ENCODE data around the gene GCN1. TPM values are rescaled to one million over a fixed set of nuclear protein-coding genes. Genes with fewer than 3 reads are reported as not detected.

Gene GCN1
- total RNA-seq, 4 donors from 2014 or later: 36.4 to 56.7 (median 41.6) TPM

DNA sequence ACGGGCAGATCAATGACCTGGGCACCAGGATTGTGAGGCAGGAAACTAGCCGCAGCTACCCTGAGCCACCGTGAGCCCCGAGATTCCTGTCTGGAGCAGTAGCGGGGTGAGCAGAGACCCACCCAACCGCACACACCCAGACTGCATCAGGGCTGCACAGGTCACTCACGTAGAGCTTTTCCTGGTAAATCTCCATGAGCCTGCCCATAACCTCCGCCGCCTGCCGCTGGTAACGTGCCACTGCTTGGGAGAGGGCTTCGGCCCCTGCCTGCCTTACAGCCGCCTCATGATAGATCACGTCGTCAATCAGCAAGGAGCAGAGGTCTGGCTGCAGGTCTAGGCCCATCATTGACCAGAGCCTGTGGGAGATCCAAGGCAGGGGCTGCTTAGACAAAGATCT, 39.4 kb downstream of the GCN1 start:
- TF ChIP-seq, protein P1, sequence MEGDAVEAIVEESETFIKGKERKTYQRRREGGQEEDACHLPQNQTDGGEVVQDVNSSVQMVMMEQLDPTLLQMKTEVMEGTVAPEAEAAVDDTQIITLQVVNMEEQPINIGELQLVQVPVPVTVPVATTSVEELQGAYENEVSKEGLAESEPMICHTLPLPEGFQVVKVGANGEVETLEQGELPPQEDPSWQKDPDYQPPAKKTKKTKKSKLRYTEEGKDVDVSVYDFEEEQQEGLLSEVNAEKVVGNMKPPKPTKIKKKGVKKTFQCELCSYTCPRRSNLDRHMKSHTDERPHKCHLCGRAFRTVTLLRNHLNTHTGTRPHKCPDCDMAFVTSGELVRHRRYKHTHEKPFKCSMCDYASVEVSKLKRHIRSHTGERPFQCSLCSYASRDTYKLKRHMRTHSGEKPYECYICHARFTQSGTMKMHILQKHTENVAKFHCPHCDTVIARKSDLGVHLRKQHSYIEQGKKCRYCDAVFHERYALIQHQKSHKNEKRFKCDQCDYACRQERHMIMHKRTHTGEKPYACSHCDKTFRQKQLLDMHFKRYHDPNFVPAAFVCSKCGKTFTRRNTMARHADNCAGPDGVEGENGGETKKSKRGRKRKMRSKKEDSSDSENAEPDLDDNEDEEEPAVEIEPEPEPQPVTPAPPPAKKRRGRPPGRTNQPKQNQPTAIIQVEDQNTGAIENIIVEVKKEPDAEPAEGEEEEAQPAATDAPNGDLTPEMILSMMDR (IDR thresholded peaks at IDR 0.05; ENCODE audit: low read depth): no peak

DNA sequence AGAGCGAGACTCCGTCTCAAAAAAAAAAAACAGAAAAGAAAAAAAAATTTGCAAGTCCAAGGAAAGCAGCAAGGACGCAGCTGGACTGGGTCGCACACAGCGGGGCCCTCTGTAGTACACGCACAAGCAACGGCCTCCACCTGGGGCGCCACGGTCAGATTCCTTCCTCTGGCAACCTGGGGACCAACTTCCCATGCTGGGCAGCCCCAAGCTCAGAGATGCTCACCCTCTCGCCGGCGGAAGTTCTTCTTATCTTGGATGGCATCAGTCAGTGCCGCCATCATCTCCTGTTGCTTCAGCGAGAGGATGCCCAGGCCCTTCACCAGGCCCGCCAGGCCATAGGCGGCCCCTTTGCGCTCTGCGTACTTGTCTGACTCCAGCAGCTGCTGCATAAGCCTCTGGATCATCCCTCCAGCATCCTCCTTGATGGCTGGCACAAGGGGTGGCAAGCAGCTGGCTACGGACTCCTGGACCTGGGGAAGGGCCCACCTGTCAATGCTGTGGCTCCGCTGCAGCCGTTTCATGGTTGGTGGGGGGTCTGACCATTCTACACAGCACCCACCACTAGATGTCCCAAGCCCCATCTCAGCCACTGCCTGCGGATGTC, 43.5 kb downstream of the GCN1 start:
- TF ChIP-seq, protein P1 (IDR thresholded peaks at IDR 0.05; ENCODE audit: low read depth): no peak

DNA sequence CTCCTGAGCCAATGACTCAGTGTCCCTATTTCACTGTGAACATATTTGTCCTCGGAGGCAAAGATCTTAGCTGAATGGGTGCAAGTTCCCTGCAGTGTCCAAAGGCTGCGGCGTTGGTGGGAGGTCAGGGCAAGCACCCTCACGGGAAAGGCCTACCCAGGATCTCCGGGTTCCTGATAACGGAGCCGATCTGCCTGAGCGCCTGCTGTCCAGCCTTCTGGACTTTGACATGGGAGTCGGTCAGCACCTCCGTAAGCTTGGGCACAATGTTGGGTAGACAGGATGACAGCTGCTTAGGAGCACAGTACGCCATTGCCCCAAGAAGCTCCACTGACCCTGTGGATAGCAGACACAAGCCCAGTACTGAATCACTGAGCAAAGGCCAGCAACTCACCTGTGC, 46.5 kb downstream of the GCN1 start:
- TF ChIP-seq, protein P1 (IDR thresholded peaks at IDR 0.05; ENCODE audit: low read depth): no peak

DNA sequence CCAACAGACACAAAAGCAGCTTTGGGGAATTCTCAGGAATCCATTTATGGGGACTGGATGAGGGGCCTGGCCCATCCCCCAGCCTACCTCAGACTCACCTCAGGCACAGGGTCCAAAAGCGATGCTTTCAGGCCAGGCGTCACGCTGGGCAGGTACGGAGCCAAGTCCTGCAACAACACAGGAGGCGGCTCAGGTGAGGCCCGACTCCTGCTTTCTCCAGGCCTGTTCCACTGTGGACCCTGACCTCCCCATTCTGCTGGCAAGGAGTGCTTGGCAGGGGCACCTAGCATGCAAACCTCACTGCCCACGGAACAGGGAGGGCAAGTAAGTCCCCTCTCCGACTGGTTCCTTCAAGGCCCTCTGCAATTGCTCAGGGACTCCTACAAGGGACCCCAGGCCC, 49.4 kb downstream of the GCN1 start:
- TF ChIP-seq, protein P1 (IDR thresholded peaks at IDR 0.05; ENCODE audit: low read depth): no peak

DNA sequence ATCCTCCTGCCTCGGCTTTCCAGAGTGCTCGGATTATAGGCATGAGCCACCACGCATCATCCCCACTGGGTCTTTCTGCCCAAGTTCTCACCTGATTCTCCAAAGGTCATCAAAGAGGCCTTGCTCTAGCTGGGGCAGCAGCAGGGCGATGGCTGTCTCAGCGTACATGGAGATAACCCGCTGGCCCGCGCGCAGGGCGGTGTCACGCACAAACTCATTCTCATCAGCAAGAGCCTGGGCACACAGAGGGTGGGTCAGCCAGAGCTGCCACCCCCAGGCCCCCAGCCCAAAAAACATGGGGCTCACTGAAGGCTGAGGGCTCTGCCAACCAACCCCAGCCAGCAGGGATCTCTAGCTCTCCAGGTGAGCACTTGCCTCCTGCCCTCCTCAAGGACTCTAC, 50.3 kb downstream of the GCN1 start:
- TF ChIP-seq, protein P1 (IDR thresholded peaks at IDR 0.05; ENCODE audit: low read depth): no peak

DNA sequence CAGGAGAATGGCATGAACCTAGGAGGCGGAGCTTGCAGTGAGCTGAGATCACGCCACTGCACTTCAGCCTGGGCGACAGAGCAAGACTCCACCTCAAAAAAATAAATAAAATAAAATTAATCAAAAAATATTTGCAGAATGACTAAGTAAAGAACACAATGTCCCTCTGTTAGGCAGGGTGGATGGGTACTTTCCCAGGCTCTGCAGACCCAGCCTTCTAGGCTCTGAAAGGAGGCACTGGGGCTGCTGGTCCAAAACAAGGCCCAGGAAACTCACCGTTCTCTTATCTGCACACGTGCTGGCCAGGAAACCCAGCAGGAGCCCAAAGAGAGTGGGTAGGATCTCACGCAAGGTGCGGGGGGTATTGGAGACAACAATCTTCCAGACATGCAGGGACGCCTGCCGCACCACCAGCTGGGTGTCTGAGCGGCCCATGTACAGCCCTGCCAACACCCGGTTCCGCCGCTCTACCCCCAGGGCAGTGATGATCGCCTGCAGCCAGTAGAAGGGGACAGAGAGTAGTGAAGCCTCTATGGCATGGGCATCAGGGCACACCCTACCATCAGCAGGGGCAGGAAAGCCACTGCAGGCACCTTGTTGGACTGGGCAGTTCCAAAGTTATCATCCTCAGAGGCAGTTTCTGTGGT, 52.2 kb downstream of the GCN1 start:
- TF ChIP-seq, protein P1 (IDR thresholded peaks at IDR 0.05; ENCODE audit: low read depth): no peak

DNA sequence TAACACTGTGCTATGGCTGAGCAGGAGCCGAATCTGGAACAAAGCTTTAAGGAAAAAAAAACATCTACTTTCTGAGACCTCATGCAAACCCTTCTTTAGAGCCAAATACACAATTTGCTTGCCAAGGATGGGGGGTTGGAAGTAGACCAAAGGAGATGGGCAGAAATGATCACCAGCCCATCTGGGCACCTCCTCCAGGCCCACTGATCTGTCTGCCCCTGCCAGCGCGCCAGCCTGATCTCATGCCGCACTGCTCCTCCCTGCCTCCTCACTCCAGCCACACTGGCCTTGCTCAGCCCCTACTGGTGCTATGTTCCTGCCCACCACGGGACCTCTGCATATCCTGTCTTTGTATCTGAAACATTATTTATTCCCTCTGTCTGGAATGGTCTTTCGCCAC, 53.2 kb downstream of the GCN1 start:
- TF ChIP-seq, protein P1 (IDR thresholded peaks at IDR 0.05; ENCODE audit: low read depth): no peak

All from subcutaneous adipose tissue (tissue), 4 donors.